ENCODE data around the gene TLR1.

Gene TLR1

GRCh38 chr4:38821739-38822138, 17.1 kb upstream of the TLR1 start:
- in situ Hi-C loops (cut with HindIII; ENCODE audit: low sequenced_read_pairs) = no loop called here
- H3K4me3 ChIP-seq (ENCODE audit: low read depth, low read length) = no peak overlapping the region
- DNase-seq (ENCODE audit: low read depth, low spot score) = no peak
- no peak for TF ChIP-seq CTCF (IDR thresholded peaks at IDR 0.05; ENCODE audit: low read depth, low read length)

- TF ChIP-seq CTCF (IDR thresholded peaks at IDR 0.05; ENCODE audit: low read depth, low read length) = no peak
- DNase-seq (ENCODE audit: low read depth, low spot score) = no peak
- in situ Hi-C loops (cut with HindIII; ENCODE audit: low sequenced_read_pairs) = no loop called here
- no peak overlapping the region for H3K4me3 ChIP-seq (ENCODE audit: low read depth, low read length)
These were observed 15.9 kb upstream of the TLR1 start for GRCh38 chr4:38820329-38821061.

- in situ Hi-C loops (cut with HindIII; ENCODE audit: low sequenced_read_pairs) = no loop called here
- TF ChIP-seq CTCF (IDR thresholded peaks at IDR 0.05; ENCODE audit: low read depth, low read length) = no peak
- peak; percentile 55 for DNase-seq (ENCODE audit: low read depth, low spot score)
- H3K4me3 ChIP-seq (ENCODE audit: low read depth, low read length) = no peak overlapping the region
These were observed 15.0 kb upstream of the TLR1 start for GRCh38 chr4:38819569-38819968.

- in situ Hi-C loops (cut with HindIII; ENCODE audit: low sequenced_read_pairs) = no loop called here
- TF ChIP-seq CTCF (IDR thresholded peaks at IDR 0.05; ENCODE audit: low read depth, low read length) = no peak
These were observed 13.9 kb upstream of the TLR1 start for GRCh38 chr4:38818441-38818976.

GRCh38 chr4:38815885-38816782, 11.5 kb upstream of the TLR1 start:
- in situ Hi-C loops (cut with HindIII; ENCODE audit: low sequenced_read_pairs) = no loop called here
- no peak for DNase-seq (ENCODE audit: low read depth, low spot score)
- TF ChIP-seq CTCF (IDR thresholded peaks at IDR 0.05; ENCODE audit: low read depth, low read length) = no peak
- no peak overlapping the region for H3K4me3 ChIP-seq (ENCODE audit: low read depth, low read length)

More at GRCh38 chr4:38818441-38818976, 13.9 kb upstream of the TLR1 start:
- no peak overlapping the region for H3K4me3 ChIP-seq (ENCODE audit: low read depth, low read length)
- DNase-seq (ENCODE audit: low read depth, low spot score) = no peak

GRCh38 chr4:38814386-38814785, 9.8 kb upstream of the TLR1 start:
- DNase-seq (ENCODE audit: low read depth, low spot score) = no peak
- H3K4me3 ChIP-seq (ENCODE audit: low read depth, low read length) = no peak overlapping the region
- TF ChIP-seq CTCF (IDR thresholded peaks at IDR 0.05; ENCODE audit: low read depth, low read length) = no peak
- in situ Hi-C loops (cut with HindIII; ENCODE audit: low sequenced_read_pairs) = no loop called here

Data from astrocyte of the spinal cord (primary cell).